CD4-positive, alpha-beta T cell treated with Interleukin-21 for 1 hour (primary cell): ENCODE data around the gene CCSER1.

Source experiments
- DNase-seq: peaks from one replicate; pipeline ENCODE4 v3.0.0-alpha.2; 2020

Gene CCSER1

GRCh38 chr4:91630054-91630453 is 1502.9 kb downstream of the CCSER1 start:
- no peak for DNase-seq

- no peak for DNase-seq
Measured at GRCh38 chr4:91630764-91631163, 1503.6 kb downstream of the CCSER1 start.

- DNase-seq = no peak
Measured at GRCh38 chr4:91631335-91631734, 1504.1 kb downstream of the CCSER1 start.

- DNase-seq = no peak
Measured at GRCh38 chr4:91636083-91636482, 1508.9 kb downstream of the CCSER1 start.
